K562 (cell line): ENCODE results near the gene RGS7. TPM values are rescaled to one million over a fixed set of nuclear protein-coding genes. Genes with fewer than 3 reads are reported as not detected.

Source experiments
- ATAC-seq: fragments of 200-7000 bp; cut with Tn5 transposase; 3 replicates; pipeline ENCODE4 v1.9.1; 2020; ENCODE audit warnings: moderate library complexity
- BruUV-seq: library from RNA; stranded (reverse); fragments of 400-500 nt; replicated peaks from 2 replicates; lab custom pipeline; 2021; lab: Mats Ljungman, UMichigan
- CTCF ChIA-PET: fragments of 300-600 bp; formaldehyde crosslinking; extraction: SDS; loops from one replicate; lab custom pipeline; 2021; ENCODE audit warnings: low intra/inter-chr PET ratio; lab: Yijun Ruan, JAX
- POLR2A ChIA-PET: fragments of 300-600, 350-650 bp; sonication (Branson Sonifier 250); formaldehyde crosslinking; extraction: SDS; loops from one replicate; lab custom pipeline; 2021; ENCODE audit warnings: antibody characterized with exemption, inconsistent platforms; lab: Yijun Ruan, JAX
- DNase-seq, 4 experiments: peaks; one replicate each; pipeline versions ENCODE4 v3.0.0 to v3.0.0-alpha.2; 2011 to 2018; ENCODE audit warnings: low spot score in 3 of 4, mixed read lengths in 3 of 4; ENCODE audit errors: extremely low read depth in 1 of 4
- FAIRE-seq: peaks from 2 replicates; lab custom pipeline; 2011; peaks lifted over from hg19 to GRCh38; lab: Jason Lieb, UNC
- H2AFZ ChIP-seq: 2 replicates; pipeline ENCODE4 v1.6.0; 2011; ENCODE audit warnings: low read depth, low read length, control low read depth, inconsistent platforms
- H3K27ac ChIP-seq: fragments of 200-600 bp; 3 replicates; pipeline ENCODE4 v1.8.0; 2011; ENCODE audit warnings: low read depth, mild to moderate bottlenecking, control low read depth, inconsistent platforms, low read length, moderate library complexity, mixed read lengths; ENCODE audit errors: extremely low read depth
- H3K27me3 ChIP-seq, 2 experiments: fragments of 300-600 bp in 1 of 2; 2 replicates in 1 of 2; 3 replicates in 1 of 2; pipeline versions ENCODE4 v1.6.0 to v1.8.0; 2011; ENCODE audit warnings: inconsistent platforms in 2 of 2, low read length in 2 of 2, mild to moderate bottlenecking in 1 of 2, mixed read lengths in 1 of 2, moderate library complexity in 1 of 2; ENCODE audit not compliant: control insufficient read depth in 2 of 2, insufficient read depth in 2 of 2
- H3K36me3 ChIP-seq: fragments of 300-600 bp; 3 replicates; pipeline ENCODE4 v1.8.0; 2011; ENCODE audit warnings: mild to moderate bottlenecking, low read length, inconsistent platforms; ENCODE audit not compliant: control insufficient read depth, insufficient read depth
- H3K4me1 ChIP-seq, 2 experiments: fragments of 200-600 bp in 1 of 2; replicated peaks in 1 of 2; 2 replicates in 1 of 2; 3 replicates in 1 of 2; pipeline versions ENCODE4 v1.5.1 to v1.8.0; 2011; ENCODE audit warnings: inconsistent platforms in 2 of 2, low read length in 2 of 2, mild to moderate bottlenecking in 1 of 2, mixed read lengths in 1 of 2, moderate library complexity in 1 of 2; ENCODE audit not compliant: control insufficient read depth in 2 of 2, insufficient read depth in 2 of 2
- H3K4me2 ChIP-seq: 2 replicates; pipeline ENCODE4 v1.6.1; 2011; ENCODE audit warnings: low read length, control low read depth, inconsistent platforms, mixed read lengths; ENCODE audit not compliant: insufficient read depth
- H3K4me3 ChIP-seq: fragments of 200-600 bp; sonication (generic), shearing (Covaris generic); 2 replicates; pipeline ENCODE4 v1.5.1; 2016; ENCODE audit warnings: control low read depth, inconsistent platforms
- H3K79me2 ChIP-seq: fragments of 200-600 bp; 3 replicates; pipeline ENCODE4 v1.8.0; 2011; ENCODE audit warnings: low read length, inconsistent platforms; ENCODE audit not compliant: control insufficient read depth, insufficient read depth
- H3K9ac ChIP-seq, 2 experiments: 2 replicates each; pipeline versions ENCODE4 v1.6.0 to v1.6.1; 2011; ENCODE audit warnings: low read depth in 2 of 2, low read length in 2 of 2, control low read depth in 1 of 2, inconsistent platforms in 1 of 2, mild to moderate bottlenecking in 1 of 2, mixed read lengths in 1 of 2; ENCODE audit not compliant: insufficient read depth in 1 of 2
- H3K9me1 ChIP-seq: one replicate; pipeline ENCODE4 v1.6.0; 2011; ENCODE audit warnings: inconsistent platforms, mild to moderate bottlenecking, low read length, moderate library complexity; ENCODE audit not compliant: control insufficient read depth, insufficient read depth
- H3K9me3 ChIP-seq: replicated peaks from 2 replicates; pipeline ENCODE4 v1.5.1; 2011; ENCODE audit warnings: low read depth, low read length, inconsistent platforms; ENCODE audit not compliant: control insufficient read depth, insufficient read depth
- H4K20me1 ChIP-seq: replicated peaks from 2 replicates; pipeline ENCODE4 v1.6.1; 2011; ENCODE audit warnings: low read length, inconsistent platforms, mixed read lengths; ENCODE audit not compliant: control insufficient read depth, insufficient read depth
- E2F1 ChIP-seq: sonication (generic); formaldehyde crosslinking; IDR thresholded peaks from 2 replicates; pipeline ENCODE4 v1.8.1; 2023; ENCODE audit warnings: mild to moderate bottlenecking, missing genetic modification reagents, moderate library complexity
- HDAC6 ChIP-seq: IDR thresholded peaks from 2 replicates; pipeline ENCODE4 v1.6.1; 2012; ENCODE audit warnings: low read depth, mild to moderate bottlenecking, control low read depth, inconsistent platforms, low read length, moderate library complexity
- ID3 ChIP-seq, 2 experiments: fragments of 250-450 bp in 1 of 2; fragments of 450-650 bp in 1 of 2; sonication (Bioruptor Pico) in 1 of 2; IDR thresholded peaks; 2 replicates each; pipeline versions ENCODE4 v1.6.1 to v1.8.0; 2016 to 2021; ENCODE audit warnings: mild to moderate bottlenecking in 2 of 2, moderate library complexity in 2 of 2, missing compliant biosample characterization in 1 of 2, missing genetic modification characterization in 1 of 2
- PHF21A ChIP-seq: fragments of 450-650 bp; IDR thresholded peaks from 2 replicates; pipeline ENCODE4 v1.6.1; 2017; ENCODE audit warnings: low read depth, borderline replicate concordance
- POLR2B ChIP-seq: fragments of 450-650 bp; IDR thresholded peaks from 2 replicates; pipeline ENCODE4 v1.6.1; 2018; ENCODE audit warnings: low read depth; ENCODE audit not compliant: partially characterized antibody
- PRDM10 ChIP-seq: fragments of 450-650 bp; IDR thresholded peaks from 2 replicates; pipeline ENCODE4 v1.6.1; 2018; ENCODE audit not compliant: partially characterized antibody
- RBFOX2 ChIP-seq: fragments of 200-400 bp; formaldehyde crosslinking; IDR thresholded peaks from 2 replicates; pipeline ENCODE4 v1.6.1; 2017; ENCODE audit warnings: low read depth, mild to moderate bottlenecking, low read length, moderate library complexity
- SMAD2 ChIP-seq: fragments of 150-350 bp; IDR thresholded peaks from 2 replicates; pipeline ENCODE4 v1.6.1; 2014; ENCODE audit warnings: low read depth, mild to moderate bottlenecking, low read length
- SNIP1 ChIP-seq: fragments of 450-650 bp; IDR thresholded peaks from 2 replicates; pipeline ENCODE4 v1.7.1; 2017; ENCODE audit warnings: low read depth, mild to moderate bottlenecking
- USF1 ChIP-seq: sonication (generic); formaldehyde crosslinking; IDR thresholded peaks from 2 replicates; pipeline ENCODE4 v1.9.0; 2022; ENCODE audit warnings: mild to moderate bottlenecking, missing genetic modification reagents
- WGBS: fragments of 100-300 bp; shearing (Covaris generic); methylation state at CpG from one replicate; pipeline ENCODE4 v1.1.6; 2016; ENCODE audit warnings: low coverage, mixed read lengths; ENCODE audit not compliant: insufficient coverage; ENCODE audit errors: missing lambda C conversion rate; 5-methylcytosine and 5-hydroxymethylcytosine counted together
- in situ Hi-C: fragments of 300-500 bp; cut with MboI; formaldehyde crosslinking; loops from 4 replicates; pipeline ENCODE4 v1.15.0; 2018; ENCODE audit warnings: inconsistent platforms, mixed read lengths
- intact Hi-C: fragments of 100-400 bp; cut with micrococcal nuclease; formaldehyde crosslinking; loops from 2 replicates; pipeline ENCODE4 v1.14.2; 2022
- polyA plus RNA-seq, 8 experiments: library from polyadenylated mRNA; depleted of rRNA in 4 of 8; stranded (reverse) in 5 of 8; unstranded in 3 of 8; fragments of >200 nt; fragmentation: Nextera tagmentation in 2 of 8; fragmentation: Illumina TruSeq in 1 of 8; extraction: Ambion mirVana in 2 of 8; extraction: Trizol in 1 of 8; gene quantifications; 2 replicates each; pipeline versions ENCODE4 v1.2.1 to v1.2.3, GENCODE V29; 2011 to 2014; ENCODE audit warnings: inconsistent platforms in 1 of 8, missing spikeins in 1 of 8
- total RNA-seq, 7 experiments: library from RNA; depleted of rRNA in 6 of 7; stranded (reverse); fragments of >200 nt in 6 of 7; fragmentation: Illumina TruSeq in 2 of 7; extraction: Trizol in 2 of 7; gene quantifications; 2 replicates each; pipeline versions ENCODE4 v1.2.1 to v1.2.3, GENCODE V29; 2011 to 2021; ENCODE audit warnings: low replicate concordance in 1 of 7

RGS7 gene
- total and polyA plus RNA-seq, 9 of the 15 experiments (the other 6 are each of a cell fraction or from before 2014, with no cell fraction given), result not detected

GRCh38 chr1:240797050-240797449, 560.0 kb downstream of the RGS7 start:
- Histone ChIP-seq H3K4me2 (no peak overlapping the region), H3K9me1 (no peaks in the 10 kb centered on the region), H3K27me3 (no peaks in the 10 kb centered on the region), H2AFZ (no peak overlapping the region), H3K79me2 (no peaks in the 10 kb centered on the region), H3K4me1 (no peaks in the 10 kb centered on the region), H3K27ac (no peak overlapping the region), H3K4me3 (no peak overlapping the region), H3K36me3 (no peaks in the 10 kb centered on the region), H4K20me1 (no peaks in the 10 kb centered on the region), H3K9ac (no peak overlapping the region), H3K9me3 (0 out of 2 replicates have a peak, but pooled peaks cover 1% of the 10 kb centered on the region)
- no peak for ATAC-seq
- WGBS, result 6% methylated on average over 1 of the region's 1 CpG
- BruUV-seq, result no TSS peak
- ChIA-PET POLR2A (no interaction called here), CTCF (no interaction called here)
- intact Hi-C loops, result no loop called here
- in situ Hi-C loops, result no loop called here
- no peak for FAIRE-seq
- no peak for DNase-seq
- no peak for TF ChIP-seq PHF21A
- no peak for TF ChIP-seq PRDM10
- TF ChIP-seq POLR2B, result no peak
- TF ChIP-seq SNIP1, result no peak
- TF ChIP-seq SMAD2, result no peak
- TF ChIP-seq RBFOX2, result no peak
- TF ChIP-seq ID3 (CRISPR knock-in tag; IDR thresholded peaks at IDR 0.05), result no peak
- TF ChIP-seq ID3 (tag; IDR thresholded peaks at IDR 0.05), result no peak
- no peak for TF ChIP-seq HDAC6
- no peak for TF ChIP-seq E2F1 (CRISPR knock-in tag)
- TF ChIP-seq USF1 (CRISPR knock-in tag), result no peak
- TF ChIP-seq, all 486 proteins: peak for 0
